ENCODE results near the gene PIK3R6.
A peak's percentile ranks its signal among the peaks of the same experiment; 100 is the strongest.

The PIK3R6 gene

GRCh38 chr17:8849311-8850041 lies 18.0 kb downstream of the PIK3R6 start:
- no peak for DNase-seq (ENCODE audit: low read depth in 3 of 3)

GRCh38 chr17:8847891-8848290 lies 19.6 kb downstream of the PIK3R6 start:
- DNase-seq (ENCODE audit: low read depth in 3 of 3) = no peak

- DNase-seq (ENCODE audit: low read depth in 3 of 3) = no peak
These were observed 20.7 kb downstream of the PIK3R6 start for GRCh38 chr17:8846768-8847211.

- no peak for DNase-seq (ENCODE audit: low read depth in 3 of 3)
These were observed 22.9 kb downstream of the PIK3R6 start for GRCh38 chr17:8844229-8845218.

GRCh38 chr17:8843344-8843743 lies 24.1 kb downstream of the PIK3R6 start:
- DNase-seq (ENCODE audit: low read depth in 3 of 3) = no peak

- DNase-seq (ENCODE audit: low read depth in 3 of 3) = no peak
These were observed 25.6 kb downstream of the PIK3R6 start for GRCh38 chr17:8841844-8842243.

- DNase-seq (ENCODE audit: low read depth in 3 of 3) = no peak
These were observed 28.0 kb downstream of the PIK3R6 start for GRCh38 chr17:8839410-8839935.

GRCh38 chr17:8838551-8839095 lies 28.9 kb downstream of the PIK3R6 start:
- DNase-seq (ENCODE audit: low read depth in 3 of 3) = no peak

GRCh38 chr17:8837563-8838075 lies 29.9 kb downstream of the PIK3R6 start:
- DNase-seq (ENCODE audit: low read depth in 3 of 3) = no peak

GRCh38 chr17:8836821-8837562 lies 30.5 kb downstream of the PIK3R6 start:
- no peak for DNase-seq (ENCODE audit: low read depth in 3 of 3)

GRCh38 chr17:8835631-8836364 lies 31.7 kb downstream of the PIK3R6 start:
- DNase-seq (ENCODE audit: low read depth in 3 of 3) = no peak

GRCh38 chr17:8835106-8835505 lies 32.4 kb downstream of the PIK3R6 start:
- DNase-seq (ENCODE audit: low read depth in 3 of 3) = no peak

- DNase-seq (ENCODE audit: low read depth in 3 of 3) = peak in 1 of 3 experiments; percentile 38
These were observed 34.6 kb downstream of the PIK3R6 start for GRCh38 chr17:8832711-8833352.

- no peak for DNase-seq (ENCODE audit: low read depth in 3 of 3)
These were observed 36.1 kb downstream of the PIK3R6 start for GRCh38 chr17:8831234-8831849.

GRCh38 chr17:8830141-8830540 lies 37.3 kb downstream of the PIK3R6 start:
- DNase-seq (ENCODE audit: low read depth in 3 of 3) = no peak

- DNase-seq (ENCODE audit: low read depth in 3 of 3) = no peak
These were observed 38.2 kb downstream of the PIK3R6 start for GRCh38 chr17:8829036-8829941.

GRCh38 chr17:8828517-8828875 lies 39.0 kb downstream of the PIK3R6 start:
- no peak for DNase-seq (ENCODE audit: low read depth in 3 of 3)

- no peak for DNase-seq (ENCODE audit: low read depth in 3 of 3)
These were observed 40.6 kb downstream of the PIK3R6 start for GRCh38 chr17:8826808-8827435.

Data from stimulated activated CD4-positive, alpha-beta T cell treated with anti-CD3 and anti-CD28 coated beads, TNF-alpha, amount 100 ng/mL, for 24 hours (primary cell).